GM12878 (cell line): ENCODE results near the gene CELF2. TPM values are rescaled to one million over a fixed set of nuclear protein-coding genes. Genes with fewer than 3 reads are reported as not detected.

ENCODE experiments used
- ATAC-seq: fragments of 200-7000 bp; cut with Tn5 transposase; 3 replicates; pipeline ENCODE4 v1.9.1; 2020; ENCODE audit warnings: mild to moderate bottlenecking, moderate library complexity
- BruUV-seq: library from RNA; stranded (reverse); fragments of 400-500 nt; replicated peaks from 2 replicates; lab custom pipeline; 2021; lab: Mats Ljungman, UMichigan
- CTCF ChIA-PET: fragments of 300-600 bp; sonication (Branson Sonifier 250); formaldehyde crosslinking; extraction: SDS; loops from one replicate; lab custom pipeline; 2021; ENCODE audit warnings: inconsistent platforms; lab: Yijun Ruan, JAX
- POLR2A ChIA-PET: fragments of 350-600 bp; formaldehyde crosslinking; extraction: SDS; loops from one replicate; lab custom pipeline; 2021; ENCODE audit warnings: inconsistent platforms; lab: Charles Lee
- RAD21 ChIA-PET: fragments of 300-600 bp; sonication (Branson Sonifier 250); formaldehyde crosslinking; loops from one replicate; lab custom pipeline; 2023; ENCODE audit warnings: antibody characterized with exemption; ENCODE audit not compliant: unreplicated experiment; lab: Charles Lee
- SMC1A ChIA-PET: fragments of 300-600 bp; sonication (Branson Sonifier 250); formaldehyde crosslinking; loops from one replicate; lab custom pipeline; 2023; ENCODE audit not compliant: unreplicated experiment, uncharacterized antibody; lab: Charles Lee
- DNase-seq: peaks from one replicate; pipeline ENCODE4 v3.0.0-alpha.2; 2011; ENCODE audit warnings: low read depth, low spot score
- FAIRE-seq: peaks from 3 replicates; lab custom pipeline; 2011; peaks lifted over from hg19 to GRCh38; lab: Jason Lieb, UNC
- H2AFZ ChIP-seq: 2 replicates; pipeline ENCODE4 v1.6.0; 2011; ENCODE audit warnings: low read depth, low read length, control low read depth; ENCODE audit not compliant: control insufficient read depth
- H3K27ac ChIP-seq: 2 replicates; pipeline ENCODE4 v1.5.1; 2011; ENCODE audit warnings: control low read depth; ENCODE audit not compliant: control insufficient read depth, insufficient read depth
- H3K27me3 ChIP-seq, 2 experiments: replicated peaks in 1 of 2; 2 replicates each; pipeline versions ENCODE4 v1.6.0 to v1.6.1; 2011; ENCODE audit warnings: low read length in 1 of 2; ENCODE audit not compliant: control insufficient read depth in 2 of 2, insufficient read depth in 2 of 2
- H3K36me3 ChIP-seq, 2 experiments: 2 replicates each; pipeline ENCODE4 v1.5.1; 2011; ENCODE audit warnings: low read length in 1 of 2; ENCODE audit not compliant: control insufficient read depth in 2 of 2, insufficient read depth in 2 of 2
- H3K4me1 ChIP-seq: 2 replicates; pipeline ENCODE4 v1.6.1; 2011; ENCODE audit warnings: mild to moderate bottlenecking, low read length, moderate library complexity, mixed read lengths; ENCODE audit not compliant: control insufficient read depth, insufficient read depth
- H3K4me2 ChIP-seq: 2 replicates; pipeline ENCODE4 v1.6.0; 2011; ENCODE audit warnings: control low read depth; ENCODE audit not compliant: control insufficient read depth, insufficient read depth
- H3K4me3 ChIP-seq: fragments of 200-600 bp; sonication (generic); 2 replicates; pipeline ENCODE4 v1.5.1; 2016
- H3K79me2 ChIP-seq: 2 replicates; pipeline ENCODE4 v1.6.0; 2011; ENCODE audit warnings: low read length; ENCODE audit not compliant: control insufficient read depth, insufficient read depth
- H3K9ac ChIP-seq: 2 replicates; pipeline ENCODE4 v1.8.0; 2011; ENCODE audit warnings: low read length, control low read depth, mixed read lengths; ENCODE audit not compliant: control insufficient read depth, insufficient read depth
- H3K9me3 ChIP-seq: replicated peaks from 3 replicates; pipeline ENCODE4 v1.5.1; 2011; ENCODE audit warnings: mild to moderate bottlenecking, low read length; ENCODE audit not compliant: control insufficient read depth, insufficient read depth
- H4K20me1 ChIP-seq: 2 replicates; pipeline ENCODE4 v1.6.0; 2011; ENCODE audit not compliant: control insufficient read depth, insufficient read depth
- BMI1 ChIP-seq: fragments of 450-650 bp; IDR thresholded peaks from 2 replicates; pipeline ENCODE4 v1.6.1; 2016; ENCODE audit warnings: mild to moderate bottlenecking, moderate library complexity, borderline replicate concordance
- CHD2 ChIP-seq: IDR thresholded peaks from 2 replicates; pipeline ENCODE4 v1.6.1; 2011; ENCODE audit warnings: low read depth, low read length, improper control_type of control experiment, borderline replicate concordance
- ESRRA ChIP-seq: IDR thresholded peaks from 2 replicates; pipeline ENCODE4 v1.6.1; 2012; ENCODE audit warnings: mild to moderate bottlenecking, low read length, improper control_type of control experiment
- IKZF2 ChIP-seq, 2 experiments: fragments of 450-650 bp; IDR thresholded peaks; 2 replicates each; pipeline ENCODE4 v1.6.1; 2017; ENCODE audit warnings: mild to moderate bottlenecking in 2 of 2, moderate library complexity in 2 of 2
- MYB ChIP-seq: fragments of 150-350 bp; IDR thresholded peaks from 2 replicates; pipeline ENCODE4 v1.6.1; 2014; ENCODE audit warnings: mild to moderate bottlenecking, low read depth, low read length, borderline replicate concordance
- MYC ChIP-seq: IDR thresholded peaks from 2 replicates; pipeline ENCODE4 v1.6.1; 2011; ENCODE audit warnings: mild to moderate bottlenecking, low read length, moderate library complexity, inconsistent platforms; ENCODE audit not compliant: insufficient read depth, insufficient replicate concordance, insufficient read length, severe bottlenecking
- NFXL1 ChIP-seq: fragments of 450-650 bp; IDR thresholded peaks from 2 replicates; pipeline ENCODE4 v1.6.1; 2017; ENCODE audit warnings: antibody characterized with exemption, mild to moderate bottlenecking, borderline replicate concordance
- NFYB ChIP-seq: IDR thresholded peaks from 2 replicates; pipeline ENCODE4 v1.6.1; 2011; ENCODE audit warnings: low read depth, mild to moderate bottlenecking, low read length, improper control_type of control experiment, moderate library complexity; ENCODE audit not compliant: insufficient read depth
- SREBF1 ChIP-seq: IDR thresholded peaks from 2 replicates; pipeline ENCODE4 v1.6.1; 2012; ENCODE audit warnings: mild to moderate bottlenecking, low read length
- SUPT20H ChIP-seq: IDR thresholded peaks from 2 replicates; pipeline ENCODE4 v1.6.1; 2011; ENCODE audit warnings: low read depth, mild to moderate bottlenecking, low read length, moderate library complexity, borderline replicate concordance; ENCODE audit not compliant: control insufficient read depth
- TCF12 ChIP-seq: IDR thresholded peaks from 2 replicates; pipeline ENCODE4 v1.6.1; 2011; ENCODE audit warnings: low read depth, mild to moderate bottlenecking, low read length
- WGBS: methylation state at CpG from one replicate; pipeline ENCODE4 v1.1.6; 2016; ENCODE audit warnings: low lambda C conversion rate; ENCODE audit not compliant: insufficient replicate concordance, insufficient coverage; ENCODE audit errors: missing lambda C conversion rate; 5-methylcytosine and 5-hydroxymethylcytosine counted together
- in situ Hi-C: fragments of 300-500 bp; cut with MboI; formaldehyde crosslinking; loops from 9 replicates; pipeline ENCODE4 v1.14.3; 2018; ENCODE audit warnings: mixed read lengths
- intact Hi-C: fragments of 100-400 bp; cut with micrococcal nuclease; formaldehyde crosslinking; loops from one replicate; pipeline ENCODE4 v1.14.2; 2022; ENCODE audit not compliant: unreplicated experiment
- polyA plus RNA-seq, 11 experiments: library from polyadenylated mRNA; depleted of rRNA in 4 of 11; unstranded in 6 of 11; stranded (reverse) in 5 of 11; fragments of >200 nt; fragmentation: Nextera tagmentation in 4 of 11; fragmentation: Illumina TruSeq in 1 of 11; extraction: Ambion mirVana in 4 of 11; extraction: Trizol in 1 of 11; gene quantifications; 1 replicate in 1 of 11; 2 replicates in 10 of 11; pipeline versions ENCODE4 v1.2.1 to v1.2.3, GENCODE V29; 2011 to 2016; ENCODE audit warnings: inconsistent platforms in 2 of 11, missing spikeins in 2 of 11, low read depth in 1 of 11
- total RNA-seq, 4 experiments: library from RNA; depleted of rRNA in 3 of 4; stranded (reverse); fragments of >200 nt in 3 of 4; fragmentation: Illumina TruSeq in 1 of 4; extraction: Trizol in 1 of 4; gene quantifications; 2 replicates each; pipeline versions ENCODE4 v1.2.1 to v1.2.3, GENCODE V29; 2013 to 2021
- TF ChIP-seq, protein P1 (sequence below): fragments of 150-350 bp; IDR thresholded peaks from 2 replicates; pipeline ENCODE4 v1.6.1; 2016; ENCODE audit warnings: low read depth, low read length

CELF2 gene
- total and polyA plus RNA-seq, 10 of the 15 experiments (the other 5 are each of a cell fraction or from before 2014, with no cell fraction given): 20.8 to 129 (median 86.3) TPM

DNA sequence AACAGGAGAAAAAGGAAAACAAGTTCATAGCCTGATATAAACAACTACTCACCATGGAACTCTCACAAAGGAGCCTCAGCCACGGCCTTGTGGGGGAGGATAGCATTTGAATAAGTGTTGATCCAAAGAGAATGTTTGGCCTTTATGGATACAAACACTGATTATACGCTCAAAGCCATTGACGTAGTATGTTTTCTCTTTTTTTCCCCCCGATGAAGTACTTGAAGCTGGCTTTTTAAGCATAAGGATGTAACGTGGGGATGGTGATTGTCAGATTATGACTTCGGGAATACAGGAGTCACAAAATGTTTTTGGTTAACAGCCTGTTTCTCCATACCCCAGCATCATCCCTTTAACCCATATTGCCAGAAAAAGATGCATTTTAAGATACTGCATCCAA is 39.8 kb downstream of the CELF2 start (continued):
- TF ChIP-seq IKZF2 (IDR thresholded peaks at IDR 0.05): no peak
- no peak for TF ChIP-seq ESRRA
- no peak for TF ChIP-seq SREBF1
- no peak for TF ChIP-seq MYB

DNA sequence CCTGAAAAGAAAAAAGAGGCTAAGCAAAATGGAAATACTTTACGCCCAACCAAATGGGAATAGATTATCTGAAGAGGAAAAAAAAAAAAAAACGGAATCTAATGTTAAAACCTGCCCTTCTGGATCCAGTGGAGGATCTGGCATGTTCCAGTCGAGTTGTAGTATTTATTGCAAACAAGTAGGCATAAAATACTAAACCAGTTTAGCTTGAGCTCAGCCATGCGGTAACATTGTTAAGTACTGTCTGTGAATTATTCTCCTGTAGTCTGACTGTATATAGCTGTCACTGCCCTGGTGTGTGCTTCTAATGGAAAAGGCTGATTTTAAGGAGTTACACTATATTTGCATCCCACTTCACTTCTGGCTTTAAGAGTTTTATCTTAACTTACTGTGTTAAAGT is 40.3 kb downstream of the CELF2 start:
- Histone ChIP-seq H3K4me1 (no peaks in the 10 kb centered on the region), H3K27me3 (no peaks in the 10 kb centered on the region), H3K9ac (no peak overlapping the region), H3K36me3 (no peaks in the 10 kb centered on the region), H2AFZ (no peak overlapping the region), H3K4me3 (no peak overlapping the region), H3K4me2 (no peak overlapping the region), H4K20me1 (no peaks in the 10 kb centered on the region), H3K9me3 (no peaks in the 10 kb centered on the region; the same call in 2 of the 3 replicates), H3K27ac (no peak overlapping the region), H3K79me2 (no peaks in the 10 kb centered on the region)
- ChIA-PET CTCF (interaction anchor here (0.6 to 1.1 kb wide), 2 partner anchors 214 to 710 kb away, joined by 3 read pairs; no protein-coding TSS in a partner anchor), SMC1A (interaction anchor here (1.1 kb wide), 1 partner anchor 56 kb away, joined by 3 read pairs; no protein-coding TSS in a partner anchor), POLR2A (interaction anchor here (0.5 kb wide), 1 partner anchor 9 kb away, joined by 4 read pairs; no protein-coding TSS in a partner anchor), RAD21 (no interaction called here)
- ATAC-seq (no peak), DNase-seq (no peak), FAIRE-seq (no peak)
- TF ChIP-seq NFXL1: no peak
- no TSS peak for BruUV-seq
- WGBS: 45% methylated on average over 4 of the region's 4 CpGs
- intact Hi-C loops (no loop called here), in situ Hi-C loops (no loop called here)

DNA sequence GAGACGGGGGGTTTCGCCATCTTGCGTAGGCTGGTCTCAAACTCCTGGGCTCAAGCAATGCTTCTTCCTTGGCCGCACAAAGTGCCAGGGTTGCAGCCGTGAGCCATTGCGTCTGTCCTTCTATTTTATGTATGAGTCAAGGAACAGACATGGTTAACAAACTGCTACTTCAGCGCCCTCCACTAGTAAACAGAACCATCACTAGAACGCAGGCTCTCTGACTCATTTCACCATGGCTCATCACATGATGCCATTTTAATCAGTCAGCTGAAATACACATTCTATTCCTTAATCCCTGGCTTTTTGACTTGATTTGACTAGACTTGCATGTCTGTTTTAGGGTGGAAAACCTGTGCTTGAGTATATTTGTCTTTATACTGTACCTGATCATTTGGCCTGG is 41.3 kb downstream of the CELF2 start:
- Histone ChIP-seq H3K9ac (no peak overlapping the region), H3K27me3 (no peaks in the 10 kb centered on the region), H3K4me2 (no peak overlapping the region), H3K79me2 (no peaks in the 10 kb centered on the region), H3K4me1 (no peaks in the 10 kb centered on the region), H3K27ac (no peak overlapping the region), H4K20me1 (no peaks in the 10 kb centered on the region), H3K36me3 (no peaks in the 10 kb centered on the region), H3K4me3 (no peak overlapping the region), H3K9me3 (no peaks in the 10 kb centered on the region; the same call in 2 of the 3 replicates), H2AFZ (no peak overlapping the region)
- FAIRE-seq (no peak), DNase-seq (no peak), ATAC-seq (no peak)
- 62% methylated on average over 8 of the region's 8 CpGs for WGBS
- in situ Hi-C loops (no loop called here), intact Hi-C loops (no loop called here)
- RAD21 ChIA-PET: no interaction called here
- SMC1A ChIA-PET: no interaction called here
- POLR2A ChIA-PET: no interaction called here
- CTCF ChIA-PET: no interaction called here
- BruUV-seq: no TSS peak
- TF ChIP-seq CHD2: no peak
- TF ChIP-seq MYC: no peak
- TF ChIP-seq, protein P1, sequence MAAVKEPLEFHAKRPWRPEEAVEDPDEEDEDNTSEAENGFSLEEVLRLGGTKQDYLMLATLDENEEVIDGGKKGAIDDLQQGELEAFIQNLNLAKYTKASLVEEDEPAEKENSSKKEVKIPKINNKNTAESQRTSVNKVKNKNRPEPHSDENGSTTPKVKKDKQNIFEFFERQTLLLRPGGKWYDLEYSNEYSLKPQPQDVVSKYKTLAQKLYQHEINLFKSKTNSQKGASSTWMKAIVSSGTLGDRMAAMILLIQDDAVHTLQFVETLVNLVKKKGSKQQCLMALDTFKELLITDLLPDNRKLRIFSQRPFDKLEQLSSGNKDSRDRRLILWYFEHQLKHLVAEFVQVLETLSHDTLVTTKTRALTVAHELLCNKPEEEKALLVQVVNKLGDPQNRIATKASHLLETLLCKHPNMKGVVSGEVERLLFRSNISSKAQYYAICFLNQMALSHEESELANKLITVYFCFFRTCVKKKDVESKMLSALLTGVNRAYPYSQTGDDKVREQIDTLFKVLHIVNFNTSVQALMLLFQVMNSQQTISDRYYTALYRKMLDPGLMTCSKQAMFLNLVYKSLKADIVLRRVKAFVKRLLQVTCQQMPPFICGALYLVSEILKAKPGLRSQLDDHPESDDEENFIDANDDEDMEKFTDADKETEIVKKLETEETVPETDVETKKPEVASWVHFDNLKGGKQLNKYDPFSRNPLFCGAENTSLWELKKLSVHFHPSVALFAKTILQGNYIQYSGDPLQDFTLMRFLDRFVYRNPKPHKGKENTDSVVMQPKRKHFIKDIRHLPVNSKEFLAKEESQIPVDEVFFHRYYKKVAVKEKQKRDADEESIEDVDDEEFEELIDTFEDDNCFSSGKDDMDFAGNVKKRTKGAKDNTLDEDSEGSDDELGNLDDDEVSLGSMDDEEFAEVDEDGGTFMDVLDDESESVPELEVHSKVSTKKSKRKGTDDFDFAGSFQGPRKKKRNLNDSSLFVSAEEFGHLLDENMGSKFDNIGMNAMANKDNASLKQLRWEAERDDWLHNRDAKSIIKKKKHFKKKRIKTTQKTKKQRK: no peak
- TF ChIP-seq BMI1: no peak
- no peak for TF ChIP-seq SREBF1
- TF ChIP-seq SUPT20H: no peak
- TF ChIP-seq TCF12: no peak
- no peak for TF ChIP-seq NFYB
